ENCODE data around the gene ENTPD6. TPM values are rescaled to one million over a fixed set of nuclear protein-coding genes. Genes with fewer than 3 reads are reported as not detected.
A peak's percentile ranks its signal among the peaks of the same experiment; 100 is the strongest.
"Not testable (repeated sequence)": the region's sequence is repeated elsewhere in the genome, so short reads cannot be mapped to it uniquely, and the experiment has no call there.

ENTPD6 gene
- total RNA-seq, 1 experiment from 2014 or later: 68.3 TPM

DNA sequence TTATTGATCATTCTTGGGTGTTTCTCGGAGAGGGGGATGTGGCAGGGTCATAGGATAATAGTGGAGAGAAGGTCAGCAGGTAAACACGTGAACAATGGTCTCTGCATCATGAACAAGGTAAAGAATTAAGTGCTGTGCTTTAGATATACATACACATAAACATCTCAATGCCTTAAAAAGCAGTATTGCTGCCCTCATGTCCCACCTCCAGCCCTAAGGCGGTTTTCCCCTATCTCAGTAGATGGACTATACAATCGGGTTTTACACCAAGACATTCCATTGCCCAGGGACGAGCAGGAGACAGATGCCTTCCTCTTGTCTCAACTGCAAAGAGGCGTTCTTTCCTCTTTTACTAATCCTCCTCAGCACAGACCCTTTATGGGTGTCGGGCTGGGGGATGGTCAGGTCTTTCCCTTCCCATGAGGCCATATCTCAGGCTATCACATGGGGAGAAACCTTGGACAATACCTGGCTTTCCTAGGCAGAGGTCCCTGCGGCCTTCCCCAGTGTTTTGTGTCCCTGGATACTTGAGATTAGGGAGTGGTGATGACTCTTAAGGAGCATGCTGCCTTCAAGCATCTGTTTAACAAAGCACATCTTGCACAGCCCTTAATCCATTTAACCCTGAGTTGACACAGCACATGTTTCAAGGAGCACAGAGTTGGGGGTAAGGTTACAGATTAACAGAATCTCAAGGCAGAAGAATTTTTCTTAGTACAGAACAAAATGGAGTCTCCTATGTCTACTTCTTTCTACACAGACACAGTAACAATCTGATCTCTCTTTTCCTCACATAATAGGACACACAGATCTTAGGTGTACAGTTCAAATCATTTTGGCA, 38.7 kb downstream of the ENTPD6 start:
- DNase-seq (ENCODE audit: low spot score); in situ Hi-C loops (cut with HindIII; ENCODE audit: low sequenced_read_pairs): not testable (repeated sequence)

DNA sequence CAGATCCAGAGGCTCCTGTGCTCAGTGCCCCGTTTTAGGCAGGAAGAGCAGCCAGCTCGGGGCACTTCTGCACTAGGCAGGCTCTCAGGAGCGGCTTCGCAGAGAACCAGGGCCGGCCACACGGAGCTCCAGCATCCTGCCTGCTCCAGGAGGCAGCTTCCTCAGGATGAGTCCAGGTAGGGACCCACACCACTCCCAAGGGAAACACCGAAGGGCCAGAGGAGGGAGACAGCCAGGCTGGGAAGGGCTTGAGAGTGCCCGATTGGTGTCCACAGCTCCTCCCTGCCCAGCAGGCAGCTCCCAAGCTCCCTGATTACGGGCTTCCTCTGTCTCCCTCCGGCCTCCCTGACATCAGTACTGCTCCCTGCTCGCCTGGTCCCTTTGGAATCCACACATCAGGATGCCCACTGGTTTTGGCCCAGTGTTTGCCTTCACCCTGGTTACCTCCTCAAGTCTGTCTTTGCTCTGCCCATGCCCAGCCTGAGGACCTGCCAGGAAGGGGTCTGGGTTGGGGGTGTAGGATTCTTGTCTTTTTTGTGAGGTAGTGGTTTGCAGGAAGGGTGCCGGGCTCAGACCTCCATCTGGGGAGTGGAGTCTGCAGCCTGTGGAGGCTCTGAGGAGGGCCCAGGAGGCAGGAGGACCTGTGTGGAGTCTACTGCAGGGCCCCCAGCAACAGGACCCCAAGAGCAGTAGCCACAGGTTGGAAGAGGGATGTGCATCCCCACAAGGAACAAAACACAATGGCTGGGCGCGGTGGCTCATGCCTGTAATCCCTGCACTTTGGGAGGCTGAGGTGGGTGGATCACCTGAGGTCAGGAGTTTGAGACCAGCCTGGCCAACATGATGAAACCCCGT, 41.2 kb downstream of the ENTPD6 start:
- no peak for DNase-seq (ENCODE audit: low spot score)
- in situ Hi-C loops (cut with HindIII; ENCODE audit: low sequenced_read_pairs): no loop called here

DNA sequence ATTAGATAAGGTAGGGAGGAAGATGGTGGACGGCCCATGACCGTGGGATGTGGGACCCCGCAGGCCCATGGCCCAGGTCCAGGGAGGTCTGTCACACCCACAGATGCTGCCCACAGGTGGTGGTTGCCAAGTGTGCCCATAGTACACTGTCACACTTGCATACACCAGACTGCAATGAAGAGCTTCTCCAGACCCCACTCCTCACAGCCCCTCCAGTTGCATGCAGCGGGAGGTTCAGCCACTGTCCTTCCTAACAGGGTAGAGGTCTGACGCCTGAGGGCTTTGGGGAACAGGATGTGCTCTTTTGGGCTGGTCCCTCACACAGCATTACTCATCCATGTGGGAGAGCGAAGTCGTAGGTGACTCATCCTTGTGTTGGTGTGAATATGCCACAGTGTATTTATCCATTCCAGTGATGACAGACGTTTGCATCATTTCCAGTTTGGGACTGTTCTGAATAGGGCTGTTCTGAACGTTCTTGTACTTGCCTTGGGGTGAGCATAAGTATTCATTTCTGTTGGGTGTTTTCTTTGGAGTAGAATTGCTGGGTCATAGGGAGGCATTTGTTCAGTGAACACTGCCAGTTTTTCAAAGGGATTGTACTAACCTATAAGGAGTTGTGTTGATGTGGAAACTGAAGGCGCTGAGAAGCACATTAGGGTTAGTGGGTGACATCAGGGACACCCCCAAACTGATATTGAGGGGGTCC, 42.3 kb downstream of the ENTPD6 start:
- DNase-seq (ENCODE audit: low spot score): no peak
- in situ Hi-C loops (cut with HindIII; ENCODE audit: low sequenced_read_pairs): no loop called here

DNA sequence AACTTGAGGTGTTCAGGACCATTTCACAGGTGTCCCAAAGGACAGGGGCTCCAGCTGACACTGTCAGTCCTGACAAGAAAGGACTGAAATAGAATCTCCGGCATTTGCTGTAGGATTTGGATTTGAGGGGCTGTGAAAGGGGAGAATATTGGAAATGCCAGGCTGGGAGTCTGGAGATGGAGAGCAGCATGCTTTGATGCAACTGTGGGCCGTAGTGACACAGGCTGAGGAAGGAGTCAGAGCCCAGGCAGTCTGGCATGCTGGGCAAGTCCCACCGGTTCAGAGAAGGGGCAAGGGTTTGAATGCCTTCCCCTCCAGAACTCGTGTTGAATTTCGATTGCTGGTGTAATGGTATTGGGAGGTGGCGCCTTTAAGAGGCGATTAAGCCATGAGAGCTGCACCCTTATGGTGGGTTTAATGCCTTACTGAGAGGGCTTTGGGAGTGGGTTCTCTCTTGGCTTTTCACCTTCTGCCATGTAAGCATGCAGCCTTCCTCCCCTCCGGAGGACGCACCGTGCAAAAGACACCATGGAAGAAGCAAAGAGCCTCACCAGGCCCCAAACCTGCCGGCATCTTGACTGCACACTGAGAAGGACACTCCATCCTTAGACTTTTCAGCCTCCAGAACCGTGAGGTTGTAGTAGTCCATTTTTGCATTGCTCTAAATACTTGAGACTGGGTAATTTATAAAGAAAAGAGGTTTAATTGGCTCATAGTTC, 43.0 kb downstream of the ENTPD6 start:
- no peak for DNase-seq (ENCODE audit: low spot score)
- in situ Hi-C loops (cut with HindIII; ENCODE audit: low sequenced_read_pairs): no loop called here

DNA sequence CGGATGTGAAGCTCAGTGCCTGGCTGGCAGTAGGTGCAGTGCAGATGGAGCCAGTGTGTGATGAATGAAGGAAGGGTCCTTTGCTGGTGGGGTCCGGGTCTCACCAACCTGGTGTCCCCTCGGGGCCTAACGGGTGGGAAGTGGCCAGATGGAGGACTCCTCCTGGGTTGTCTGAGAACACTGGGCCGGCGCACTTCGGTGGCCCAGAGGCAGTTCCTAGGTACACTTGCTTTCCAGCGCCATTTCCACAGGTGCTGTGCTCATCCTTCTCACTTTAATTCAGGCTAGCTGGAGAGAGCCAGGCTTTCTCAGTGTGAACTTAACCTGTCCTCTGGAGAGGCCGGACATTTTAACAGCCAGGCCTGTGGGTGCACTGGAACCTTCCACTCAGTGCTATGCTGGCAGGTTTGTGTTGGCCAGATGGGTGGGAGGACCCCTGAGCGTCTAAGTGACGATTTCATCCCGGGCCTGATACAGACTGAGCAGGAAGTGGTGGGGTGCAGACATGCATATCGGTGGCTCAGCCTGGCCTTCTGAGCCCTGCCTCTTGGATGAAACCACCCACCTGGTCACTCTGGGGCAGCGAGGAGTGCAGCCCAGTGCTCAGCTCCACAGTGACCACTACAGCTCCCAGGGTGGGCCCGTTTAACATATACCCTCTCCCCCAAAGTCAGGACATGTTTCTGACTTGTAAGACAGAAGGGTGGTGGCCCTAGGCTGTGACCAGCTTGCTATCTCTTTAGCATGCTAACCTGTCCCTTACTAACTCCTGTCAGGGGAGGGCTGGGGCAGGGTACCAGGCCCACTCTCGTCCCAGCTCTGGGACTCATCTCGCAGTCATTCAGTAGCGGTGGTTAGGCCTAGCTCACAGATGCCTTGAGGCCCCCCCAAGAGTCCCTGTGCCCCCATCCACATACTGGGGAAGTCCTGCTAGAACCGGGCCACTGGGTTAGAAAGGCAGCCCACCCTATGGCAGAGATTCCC, 44.2 kb downstream of the ENTPD6 start:
- in situ Hi-C loops (cut with HindIII; ENCODE audit: low sequenced_read_pairs): no loop called here
- DNase-seq (ENCODE audit: low spot score): no peak

DNA sequence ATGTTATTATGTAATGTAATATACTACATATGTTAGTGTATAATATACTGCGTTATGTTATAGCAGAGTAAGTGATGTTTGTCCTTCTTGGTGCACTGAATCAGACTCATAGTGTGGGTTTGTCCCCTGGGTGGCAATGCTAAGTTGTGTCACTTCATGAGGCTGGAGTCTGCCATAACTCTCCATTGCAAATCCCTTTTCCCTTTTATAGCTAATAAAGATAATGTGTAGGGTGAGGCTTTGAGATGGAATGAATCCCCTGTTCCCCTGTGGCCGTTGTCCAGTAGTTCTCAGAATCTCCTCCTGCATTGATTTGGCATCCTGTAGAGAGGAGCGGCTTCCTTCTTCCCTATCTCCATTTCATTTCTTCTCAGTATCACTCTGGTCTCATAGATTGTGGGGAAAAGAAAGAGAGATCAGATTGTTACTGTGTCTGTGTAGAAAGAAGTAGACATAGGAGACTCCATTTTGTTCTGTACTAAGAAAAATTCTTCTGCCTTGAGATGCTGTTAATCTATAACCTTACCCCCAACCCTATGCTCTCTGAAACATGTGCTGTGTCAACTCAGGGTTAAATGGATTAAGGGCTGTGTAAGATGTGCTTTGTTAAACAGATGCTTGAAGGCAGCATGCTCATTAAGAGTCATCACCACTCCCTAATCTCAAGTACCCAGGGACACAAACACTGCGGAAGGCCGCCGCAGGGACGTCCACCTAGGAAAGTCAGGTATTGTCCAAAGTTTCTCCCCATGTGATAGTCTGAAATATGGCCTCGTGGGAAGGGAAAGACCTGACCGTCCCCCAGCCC, 45.5 kb downstream of the ENTPD6 start:
- in situ Hi-C loops (cut with HindIII; ENCODE audit: low sequenced_read_pairs); DNase-seq (ENCODE audit: low spot score): not testable (repeated sequence)

DNA sequence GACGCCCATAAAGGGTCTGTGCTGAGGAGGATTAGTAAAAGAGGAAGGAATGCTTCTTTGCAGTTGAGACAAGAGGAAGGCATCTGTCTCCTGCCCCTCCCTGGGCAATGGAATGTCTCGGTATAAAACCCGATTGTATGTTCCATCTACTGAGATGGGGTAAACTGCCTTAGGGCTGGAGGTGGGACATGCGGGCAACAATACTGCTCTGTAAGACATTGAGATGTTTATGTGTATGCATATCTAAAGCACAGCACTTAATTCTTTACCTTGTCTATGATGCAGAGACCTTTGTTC, 46.1 kb downstream of the ENTPD6 start:
- in situ Hi-C loops (cut with HindIII; ENCODE audit: low sequenced_read_pairs): not testable (repeated sequence)

DNA sequence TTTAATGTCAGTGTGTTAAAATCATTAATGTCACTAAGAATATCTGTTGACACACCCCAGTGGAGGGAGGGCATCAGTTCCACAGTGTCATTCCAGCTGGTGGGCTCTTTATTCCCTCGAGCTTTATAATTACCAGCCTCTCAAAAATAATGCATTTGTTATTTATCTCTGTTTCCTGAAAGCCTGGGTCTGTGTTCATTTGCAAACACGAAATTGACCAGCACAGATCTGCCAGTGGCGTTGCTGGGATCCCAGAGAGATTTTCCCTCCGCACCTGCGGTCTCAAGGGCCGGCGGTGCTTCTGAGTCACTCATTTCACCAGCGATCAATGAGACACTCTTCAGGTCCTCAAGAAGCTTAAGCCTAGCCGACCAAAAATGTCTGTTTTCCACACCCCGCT, 46.7 kb downstream of the ENTPD6 start:
- DNase-seq (ENCODE audit: low spot score): no peak
- in situ Hi-C loops (cut with HindIII; ENCODE audit: low sequenced_read_pairs): no loop called here

More for the DNA sequence above, 46.1 kb downstream of the ENTPD6 start:
- not testable (repeated sequence) for DNase-seq (ENCODE audit: low spot score)

DNA sequence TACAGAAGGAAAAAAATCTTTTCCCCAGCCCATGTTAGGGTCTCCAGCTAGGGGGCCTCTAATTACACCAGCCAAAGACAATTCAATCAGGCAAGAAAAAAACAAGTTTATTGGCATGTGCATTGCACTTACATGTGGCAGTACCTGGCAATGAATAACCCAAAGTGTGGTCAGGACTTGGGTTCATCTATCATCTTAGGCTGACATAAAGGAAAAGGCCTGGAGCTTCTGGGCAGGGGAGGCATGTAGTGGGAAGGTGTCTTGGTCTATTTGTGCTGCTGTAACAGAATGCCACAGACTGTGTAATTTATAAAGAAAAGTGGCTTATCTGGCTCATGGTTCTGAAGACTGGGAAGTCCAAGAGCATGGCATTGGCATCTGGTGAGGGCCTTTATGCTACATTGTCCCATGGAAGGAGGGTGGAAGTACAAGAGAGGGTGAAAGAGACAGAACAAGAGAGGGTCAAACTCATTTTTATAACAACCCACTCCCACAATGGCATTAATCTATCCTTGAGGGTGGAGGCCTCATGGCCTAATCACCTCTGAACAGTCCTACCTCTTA, 48.0 kb downstream of the ENTPD6 start:
- DNase-seq (ENCODE audit: low spot score): no peak

DNA sequence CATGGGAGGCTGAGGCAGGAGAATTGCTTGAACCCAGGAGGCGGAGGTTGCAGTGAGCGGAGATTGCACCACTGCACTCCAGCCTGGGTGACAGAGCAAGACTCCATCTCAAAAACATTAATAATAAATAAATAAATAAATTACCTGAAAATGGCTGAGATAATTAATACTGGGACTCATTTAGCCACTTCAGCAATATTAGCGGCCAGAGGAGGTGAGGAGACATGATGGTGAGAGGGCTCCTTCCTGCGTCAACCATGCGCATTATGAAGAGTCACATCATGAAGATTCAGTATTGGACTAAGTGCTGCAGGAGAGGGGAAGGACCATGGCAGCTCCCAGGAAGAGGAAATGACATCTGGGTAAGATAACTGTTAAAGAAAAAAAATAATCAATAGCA, 49.5 kb downstream of the ENTPD6 start:
- DNase-seq (ENCODE audit: low spot score): no peak
- in situ Hi-C loops (cut with HindIII; ENCODE audit: low sequenced_read_pairs): no loop called here

More for the DNA sequence above, 48.0 kb downstream of the ENTPD6 start:
- in situ Hi-C loops (cut with HindIII; ENCODE audit: low sequenced_read_pairs): no loop called here

DNA sequence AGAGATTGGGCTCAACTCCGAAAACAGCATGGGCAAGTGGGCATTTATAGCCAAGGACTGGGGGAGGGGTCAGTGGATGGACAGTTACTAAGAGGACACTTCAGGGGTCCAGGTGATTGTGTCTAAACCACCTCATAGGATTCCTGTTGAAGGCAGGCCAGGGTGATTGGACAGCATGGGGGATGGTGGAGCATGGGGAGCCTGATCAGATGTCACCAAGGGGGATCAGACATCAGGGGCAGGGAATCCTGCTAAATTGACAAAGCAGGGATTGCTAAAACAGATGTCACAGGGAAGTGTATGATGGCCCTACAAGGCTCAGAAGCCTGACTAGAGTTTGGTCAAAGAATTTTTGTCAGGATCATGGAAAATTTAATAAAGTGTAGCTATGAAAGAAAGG, 49.9 kb downstream of the ENTPD6 start:
- in situ Hi-C loops (cut with HindIII; ENCODE audit: low sequenced_read_pairs): no loop called here
- no peak for DNase-seq (ENCODE audit: low spot score)

DNA sequence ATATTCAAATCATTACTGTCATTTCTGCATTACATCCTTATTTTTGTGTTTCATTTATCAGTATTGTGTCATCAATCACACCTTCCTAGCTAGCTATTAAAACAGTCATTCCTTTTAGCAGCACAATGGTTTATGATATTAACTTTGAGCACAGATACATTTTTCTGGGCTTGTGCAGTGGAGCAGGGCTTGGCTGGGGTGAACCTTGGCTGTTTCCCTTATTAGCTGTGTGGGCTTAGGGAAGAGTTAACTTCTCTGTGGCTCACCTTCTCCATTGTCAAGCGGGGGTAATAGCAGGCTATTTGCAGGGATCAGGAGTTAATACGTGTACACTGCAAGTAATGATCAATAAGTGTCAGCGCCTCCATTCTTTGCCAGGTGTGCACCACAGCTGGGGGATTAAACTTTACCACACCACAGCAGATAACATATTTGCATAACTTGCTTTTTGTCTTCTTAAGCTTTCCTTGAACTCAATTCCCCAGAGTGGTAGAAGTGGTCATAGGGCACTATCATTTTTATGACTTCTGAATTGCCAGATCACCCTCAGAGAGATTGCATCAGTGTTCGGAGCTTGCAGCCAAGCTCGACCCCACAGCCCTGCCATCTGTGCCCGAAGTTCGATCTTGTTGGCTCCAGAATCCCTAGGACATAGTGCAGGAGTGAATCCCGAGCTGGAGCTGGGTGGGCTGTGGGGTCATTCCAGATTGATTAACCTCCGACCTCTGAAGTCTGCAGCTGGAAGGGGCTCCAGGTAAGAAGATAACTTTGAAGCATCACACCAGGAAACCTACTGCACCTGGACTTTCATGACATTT, 50.9 kb downstream of the ENTPD6 start:
- DNase-seq (ENCODE audit: low spot score): no peak
- in situ Hi-C loops (cut with HindIII; ENCODE audit: low sequenced_read_pairs): no loop called here

DNA sequence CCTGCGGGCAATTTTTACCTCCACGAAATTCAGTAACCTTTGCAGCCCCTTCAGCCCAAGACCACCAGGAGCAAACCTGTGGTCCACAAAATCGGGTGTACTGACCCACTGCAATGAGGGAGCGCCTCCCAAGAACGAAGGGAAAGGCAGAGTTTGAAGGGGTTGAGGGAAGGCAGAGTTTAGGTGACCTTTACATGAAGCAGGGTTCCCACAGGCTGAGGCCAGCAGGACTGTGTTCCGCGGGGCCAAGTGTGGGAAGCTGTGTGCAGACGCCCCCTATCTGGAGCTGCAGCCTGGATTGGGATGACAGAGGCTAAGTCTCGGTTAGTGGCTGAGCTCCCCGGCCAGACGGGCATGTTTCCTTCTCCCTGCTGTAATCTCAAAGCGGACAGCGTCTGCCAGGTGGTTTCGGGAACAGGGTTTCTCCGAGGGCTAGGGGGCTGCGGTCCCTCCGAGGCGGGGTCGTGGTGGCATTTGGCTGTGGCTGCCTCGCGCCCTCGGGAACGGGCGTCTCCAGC, 51.5 kb downstream of the ENTPD6 start:
- peak; percentile 76 for DNase-seq (ENCODE audit: low spot score)
- in situ Hi-C loops (cut with HindIII; ENCODE audit: low sequenced_read_pairs): no loop called here

DNA sequence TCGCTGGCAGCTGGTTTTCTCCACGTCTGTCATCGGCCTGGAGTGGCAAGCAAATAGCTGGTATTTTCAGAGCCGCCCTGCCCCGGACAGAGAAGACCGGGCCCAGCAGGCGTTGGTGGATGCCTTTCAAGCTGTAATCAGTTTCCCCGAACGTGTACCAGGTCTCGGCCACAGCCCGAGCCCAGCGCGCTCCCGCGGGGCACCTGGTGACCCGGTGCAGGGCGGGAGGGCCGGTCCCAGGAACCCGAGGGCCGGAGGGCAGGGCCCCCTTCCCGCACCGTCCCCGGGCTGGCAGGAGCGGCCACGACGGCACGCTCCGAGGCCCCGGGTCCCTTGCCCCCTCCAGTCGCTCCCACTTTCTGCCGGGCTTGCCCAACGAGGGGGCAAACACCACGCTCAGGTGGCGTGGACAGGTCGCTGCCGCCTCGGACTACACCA, 52.0 kb downstream of the ENTPD6 start:
- DNase-seq (ENCODE audit: low spot score): peak; percentile 50
- in situ Hi-C loops (cut with HindIII; ENCODE audit: low sequenced_read_pairs): no loop called here

DNA sequence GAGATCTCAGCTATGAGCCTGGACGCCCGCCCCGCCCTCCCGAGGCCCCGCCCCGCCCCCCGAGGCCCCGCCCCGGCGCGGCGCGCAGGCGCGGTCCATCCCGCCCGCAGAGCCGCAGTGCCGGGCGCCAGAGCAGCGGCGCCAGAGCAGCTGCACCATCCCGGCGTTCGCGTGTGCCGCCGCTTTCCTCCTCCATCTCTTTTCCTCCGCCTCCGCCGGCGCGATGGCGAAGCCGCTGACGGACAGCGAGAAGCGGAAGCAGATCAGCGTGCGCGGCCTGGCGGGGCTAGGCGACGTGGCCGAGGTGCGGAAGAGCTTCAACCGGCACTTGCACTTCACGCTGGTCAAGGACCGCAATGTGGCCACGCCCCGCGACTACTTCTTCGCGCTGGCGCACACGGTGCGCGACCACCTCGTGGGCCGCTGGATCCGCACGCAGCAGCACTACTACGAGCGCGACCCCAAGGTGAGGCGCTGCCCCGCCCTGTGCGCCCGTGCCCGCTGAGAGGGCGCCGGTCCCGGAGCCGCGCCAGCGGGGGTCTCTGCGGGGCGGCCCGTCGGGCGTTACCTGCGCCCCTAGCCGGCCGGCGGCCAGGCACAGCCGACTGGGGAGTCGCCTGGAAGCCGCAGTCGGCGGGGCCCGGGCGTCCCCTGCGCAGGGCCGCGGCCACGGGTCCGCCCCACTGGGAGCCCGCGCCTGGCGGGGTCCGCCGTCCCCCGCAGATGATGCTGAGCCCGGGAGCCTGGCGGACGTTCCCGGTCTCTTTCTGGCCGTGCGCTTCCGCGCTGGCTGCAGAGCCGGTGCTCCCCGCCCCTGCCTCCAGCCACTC, 52.7 kb downstream of the ENTPD6 start, which contains the start of gene PYGB:
Gene PYGB, plus strand, starts transcription at position 130 of the 830 bp plus-strand sequence. Its CDS starts 94 bp downstream, at position 224.
- in situ Hi-C loops (cut with HindIII; ENCODE audit: low sequenced_read_pairs): no loop called here
- peak; percentile 82 for DNase-seq (ENCODE audit: low spot score)

All from G401 (cell line).